Subcutaneous abdominal adipose tissue (tissue), 5 donors: ENCODE data around the gene SETD6.
"Not testable (repeated sequence)": the region's sequence is repeated elsewhere in the genome, so short reads cannot be mapped to it uniquely, and the experiment has no call there.

Experiments used
- H3K27ac ChIP-seq: one replicate; pipeline ENCODE4 v1.7.0; 2013; ENCODE audit warnings: low read depth, mild to moderate bottlenecking, inconsistent platforms, low read length, moderate library complexity
- H3K27me3 ChIP-seq, 5 donors: one replicate each; pipeline ENCODE4 v1.7.0; 2013; ENCODE audit warnings: low read length in 5 of 5, inconsistent platforms in 1 of 5; ENCODE audit not compliant: control insufficient read depth in 5 of 5, insufficient read depth in 4 of 5
- H3K36me3 ChIP-seq, 5 donors: one replicate each; pipeline ENCODE4 v1.7.0; 2013; ENCODE audit warnings: low read length in 5 of 5; ENCODE audit not compliant: control insufficient read depth in 5 of 5, insufficient read depth in 5 of 5
- H3K4me1 ChIP-seq, 5 donors: one replicate each; pipeline ENCODE4 v1.7.0; 2013; ENCODE audit warnings: low read length in 5 of 5, mild to moderate bottlenecking in 3 of 5, moderate library complexity in 1 of 5; ENCODE audit not compliant: control insufficient read depth in 5 of 5, insufficient read depth in 5 of 5
- H3K4me3 ChIP-seq, 5 donors: one replicate each; pipeline ENCODE4 v1.7.0; 2013; ENCODE audit warnings: low read length in 5 of 5, low read depth in 1 of 5
- H3K9ac ChIP-seq, 5 donors: one replicate each; pipeline ENCODE4 v1.7.0; 2013; ENCODE audit warnings: low read length in 5 of 5, mild to moderate bottlenecking in 4 of 5, moderate library complexity in 3 of 5
- H3K9me3 ChIP-seq, 5 donors: one replicate each; pipeline ENCODE4 v1.7.0; 2013; ENCODE audit warnings: low read length in 5 of 5; ENCODE audit not compliant: control insufficient read depth in 5 of 5
- donor health status: healthy.
- donor health status: healthy.
- donor health status: healthy.
- donor health status: healthy.
- donor health status: healthy.

SETD6 gene

GRCh38 chr16:58537124-58537906, 22.0 kb downstream of the SETD6 start:
- Histone ChIP-seq H3K27ac (no peak overlapping the region), H3K4me3 (no peak overlapping the region), H3K4me1 (no peaks in the 10 kb centered on the region), H3K27me3 (no peaks in the 10 kb centered on the region), H3K9me3 (no peaks in the 10 kb centered on the region), H3K36me3 (peaks cover 71 to 96% (median 91%) of the 10 kb centered on the region in 5 donors), H3K9ac (no peak overlapping the region)

DNA sequence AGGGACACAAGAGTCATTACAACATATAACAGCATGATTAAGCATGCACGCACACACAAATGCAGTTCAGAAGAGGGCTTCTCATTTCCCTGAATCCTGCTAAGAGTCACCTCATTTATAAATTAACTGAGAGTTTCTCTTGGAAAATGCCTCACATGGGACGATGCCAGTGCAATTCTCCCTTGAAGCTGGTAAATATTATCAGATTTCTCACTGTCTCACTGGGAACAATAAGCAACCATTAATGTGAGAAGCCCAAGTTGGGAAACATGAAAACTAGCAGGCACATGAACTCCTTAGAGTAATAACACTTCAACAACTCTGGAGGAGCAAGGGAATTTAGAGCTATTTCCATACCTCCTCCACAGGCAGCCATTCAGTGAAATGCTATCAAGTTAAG, 26.4 kb downstream of the SETD6 start:
- H3K4me3 ChIP-seq: no peak overlapping the region
- H3K9ac ChIP-seq: no peak overlapping the region
- H3K36me3 ChIP-seq: peaks cover 80 to 97% (median 95%) of the 10 kb centered on the region in 5 donors
- H3K27me3 ChIP-seq: no peaks in the 10 kb centered on the region
- no peaks in the 10 kb centered on the region for H3K4me1 ChIP-seq
- no peaks in the 10 kb centered on the region for H3K9me3 ChIP-seq
- H3K27ac ChIP-seq: no peak overlapping the region

GRCh38 chr16:58542291-58542690, 27.0 kb downstream of the SETD6 start:
- H3K4me1 ChIP-seq: no peaks in the 10 kb centered on the region
- no peak overlapping the region for H3K27ac ChIP-seq
- H3K9me3 ChIP-seq: no peaks in the 10 kb centered on the region
- H3K9ac ChIP-seq: no peak overlapping the region
- H3K36me3 ChIP-seq: peaks cover 80 to 97% (median 93%) of the 10 kb centered on the region in 5 donors
- H3K27me3 ChIP-seq: no peaks in the 10 kb centered on the region
- H3K4me3 ChIP-seq: no peak overlapping the region

GRCh38 chr16:58543685-58544084, 28.4 kb downstream of the SETD6 start:
- Histone ChIP-seq H3K4me1 (no peaks in the 10 kb centered on the region), H3K9ac (no peak overlapping the region), H3K9me3 (no peaks in the 10 kb centered on the region), H3K27me3 (no peaks in the 10 kb centered on the region), H3K4me3 (no peak overlapping the region), H3K27ac (no peak overlapping the region), H3K36me3 (peaks cover 79 to 96% (median 89%) of the 10 kb centered on the region in 5 donors)

GRCh38 chr16:58548378-58548777, 33.1 kb downstream of the SETD6 start:
- Histone ChIP-seq H3K4me3 (no peak overlapping the region), H3K9ac (no peak overlapping the region), H3K9me3 (no peaks in the 10 kb centered on the region), H3K27ac (no peak overlapping the region), H3K36me3 (peaks cover 79 to 96% (median 84%) of the 10 kb centered on the region in 5 donors), H3K27me3 (no peaks in the 10 kb centered on the region), H3K4me1 (no peaks in the 10 kb centered on the region)

DNA sequence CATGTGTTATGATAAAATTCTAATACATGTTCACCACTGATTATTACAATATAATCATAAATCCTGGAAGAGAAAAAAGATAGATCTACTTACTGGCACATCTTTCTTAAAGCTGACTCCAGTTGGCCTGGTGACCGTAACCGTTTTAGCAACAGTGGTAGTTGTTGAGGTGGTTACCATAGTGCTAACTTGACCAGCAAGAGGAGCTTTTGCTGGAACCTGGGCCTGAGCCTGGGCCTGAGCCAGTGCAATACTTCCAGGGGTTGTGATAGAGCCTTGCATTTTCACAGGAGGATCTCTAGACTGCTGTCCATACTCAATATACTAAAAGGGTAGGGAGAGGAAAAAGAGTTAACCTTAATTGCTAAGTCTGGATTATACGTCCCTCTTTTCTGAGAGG, 36.2 kb downstream of the SETD6 start:
- Histone ChIP-seq H3K9ac (no peak overlapping the region), H3K36me3 (peaks cover 78 to 96% (median 82%) of the 10 kb centered on the region in 5 donors), H3K9me3 (no peaks in the 10 kb centered on the region), H3K27me3 (no peaks in the 10 kb centered on the region), H3K4me3 (no peak overlapping the region), H3K4me1 (no peaks in the 10 kb centered on the region), H3K27ac (no peak overlapping the region)

- no peak overlapping the region for H3K9ac ChIP-seq
- H3K36me3 ChIP-seq: peaks cover 67 to 92% (median 68%) of the 10 kb centered on the region in 5 donors
- H3K27ac ChIP-seq: no peak overlapping the region
- no peaks in the 10 kb centered on the region for H3K9me3 ChIP-seq
- no peak overlapping the region for H3K4me3 ChIP-seq
- H3K4me1 ChIP-seq: no peaks in the 10 kb centered on the region
- no peaks in the 10 kb centered on the region for H3K27me3 ChIP-seq
Observed at GRCh38 chr16:58556678-58557077, 41.4 kb downstream of the SETD6 start.

- no peak overlapping the region for H3K27ac ChIP-seq
- H3K36me3 ChIP-seq: peaks cover 33 to 78% (median 55%) of the 10 kb centered on the region in 5 donors
- no peaks in the 10 kb centered on the region for H3K9me3 ChIP-seq
- H3K9ac ChIP-seq: no peak overlapping the region
- no peaks in the 10 kb centered on the region for H3K4me1 ChIP-seq
- no peak overlapping the region for H3K4me3 ChIP-seq
- H3K27me3 ChIP-seq: no peaks in the 10 kb centered on the region
Observed at GRCh38 chr16:58563235-58563634, 47.9 kb downstream of the SETD6 start.

DNA sequence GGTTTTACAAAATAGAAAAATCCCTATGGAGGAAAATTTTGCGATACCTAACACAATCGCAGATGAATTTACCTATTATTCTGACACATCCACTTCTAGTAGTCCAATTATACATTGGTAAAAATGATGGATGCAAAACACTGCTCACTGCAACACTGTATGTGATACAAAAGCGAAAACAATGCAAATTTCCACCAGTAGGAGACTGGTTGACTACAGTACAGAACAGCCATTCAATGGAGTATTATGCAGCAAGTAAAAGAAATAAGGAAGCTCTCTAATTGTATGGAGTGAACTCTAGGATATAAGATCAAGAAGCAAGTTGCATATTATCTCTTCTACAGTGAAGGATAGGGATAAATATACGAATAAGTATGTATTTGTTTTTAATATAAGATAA, 48.5 kb downstream of the SETD6 start:
- no peaks in the 10 kb centered on the region for H3K27me3 ChIP-seq
- no peak overlapping the region for H3K4me3 ChIP-seq
- H3K9me3 ChIP-seq: no peaks in the 10 kb centered on the region
- no peak overlapping the region for H3K27ac ChIP-seq
- no peak overlapping the region for H3K9ac ChIP-seq
- H3K36me3 ChIP-seq: peaks cover 27 to 75% (median 54%) of the 10 kb centered on the region in 5 donors
- no peaks in the 10 kb centered on the region for H3K4me1 ChIP-seq

- not testable (repeated sequence) for H3K9ac ChIP-seq, H3K4me1 ChIP-seq, H3K27ac ChIP-seq, H3K27me3 ChIP-seq, H3K4me3 ChIP-seq, H3K9me3 ChIP-seq
- H3K36me3 ChIP-seq: peaks cover 21 to 68% (median 53%) of the 10 kb centered on the region in 5 donors
Observed at GRCh38 chr16:58565697-58566096, 50.4 kb downstream of the SETD6 start.
